ENCODE results near the gene WDR93. TPM values are rescaled to one million over a fixed set of nuclear protein-coding genes. Genes with fewer than 3 reads are reported as not detected.

Gene WDR93
- total and polyA plus RNA-seq, 3 experiments from 2014 or later: 0.08 TPM; not detected in 2

- H3K36me3 ChIP-seq (ENCODE audit: insufficient read depth, low read length): no peaks in the 10 kb centered on the region
- Mint-ChIP-seq H3K9me3 (no peaks in the 10 kb centered on the region), H3K4me1 (no peaks in the 10 kb centered on the region), H3K27ac (peak overlapping the region in 2 of 8 donors; percentile 44 to 55), H3K27me3 (peaks cover 0 to 1% of the 10 kb centered on the region in 2 donors), H3K36me3 (no peaks in the 10 kb centered on the region), H3K4me3 (no peak overlapping the region)
- H3K4me3 ChIP-seq (ENCODE audit: low read length): no peak overlapping the region
- H3K4me1 ChIP-seq (ENCODE audit: insufficient read depth, low read length): no peaks in the 10 kb centered on the region
- H3K9me3 ChIP-seq (ENCODE audit: low read length): no peaks in the 10 kb centered on the region
- ChIA-PET CTCF (interaction anchor here (1.0 kb wide), 1 partner anchor 27 kb away, joined by 3 read pairs; no protein-coding TSS in a partner anchor), POLR2A (no interaction called here)
- no peak for DNase-seq
- no peaks in the 10 kb centered on the region for H3K27me3 ChIP-seq (ENCODE audit: insufficient read depth, low read length, poor library complexity, severe bottlenecking)
- no peak overlapping the region for H3K27ac ChIP-seq (ENCODE audit: low read depth, low read length)
These were observed 76.0 kb downstream of the WDR93 start for GRCh38 chr15:89766357-89767311.

GRCh38 chr15:89767411-89767915 lies 76.9 kb downstream of the WDR93 start:
- ChIA-PET CTCF (interaction anchor here (1.0 to 1.4 kb wide), 2 partner anchors 27 kb away, joined by 3 to 4 read pairs; no protein-coding TSS in a partner anchor), POLR2A (interaction anchor here (0.8 kb wide), 1 partner anchor 17 kb away, joined by 3 read pairs; the partner anchor contains the start of gene MESP1)
- H3K27ac Mint-ChIP-seq: no peak overlapping the region
- peak overlapping the region in 1 of 7 donors; percentile 54 for H3K4me3 Mint-ChIP-seq
- no peaks in the 10 kb centered on the region for H3K36me3 Mint-ChIP-seq
- no peaks in the 10 kb centered on the region for H3K4me1 Mint-ChIP-seq
- H3K4me1 ChIP-seq (ENCODE audit: insufficient read depth, low read length): no peaks in the 10 kb centered on the region
- peaks cover 0 to 1% of the 10 kb centered on the region in 2 donors for H3K27me3 Mint-ChIP-seq
- no peak overlapping the region for H3K4me3 ChIP-seq (ENCODE audit: low read length)
- DNase-seq: no peak
- no peaks in the 10 kb centered on the region for H3K36me3 ChIP-seq (ENCODE audit: insufficient read depth, low read length)
- no peaks in the 10 kb centered on the region for H3K27me3 ChIP-seq (ENCODE audit: insufficient read depth, low read length, poor library complexity, severe bottlenecking)
- no peaks in the 10 kb centered on the region for H3K9me3 ChIP-seq (ENCODE audit: low read length)
- no peaks in the 10 kb centered on the region for H3K9me3 Mint-ChIP-seq
- H3K27ac ChIP-seq (ENCODE audit: low read depth, low read length): no peak overlapping the region

- Mint-ChIP-seq H3K9me3 (no peaks in the 10 kb centered on the region), H3K4me3 (no peak overlapping the region), H3K27ac (peak overlapping the region in 2 of 8 donors; percentile 33 to 50), H3K4me1 (no peaks in the 10 kb centered on the region), H3K36me3 (no peaks in the 10 kb centered on the region), H3K27me3 (peaks cover 0 to 1% of the 10 kb centered on the region in 2 donors)
- DNase-seq: no peak
- no peak overlapping the region for H3K27ac ChIP-seq (ENCODE audit: low read depth, low read length)
- H3K4me3 ChIP-seq (ENCODE audit: low read length): no peak overlapping the region
- POLR2A ChIA-PET: interaction anchor here (0.8 kb wide), 1 partner anchor 17 kb away, joined by 3 read pairs; the partner anchor contains the start of gene MESP1
- H3K4me1 ChIP-seq (ENCODE audit: insufficient read depth, low read length): no peaks in the 10 kb centered on the region
- H3K9me3 ChIP-seq (ENCODE audit: low read length): no peaks in the 10 kb centered on the region
- CTCF ChIA-PET: interaction anchor here (1.1 to 1.4 kb wide), 2 partner anchors 8 to 28 kb away, joined by 3 to 4 read pairs; no protein-coding TSS in a partner anchor
- H3K36me3 ChIP-seq (ENCODE audit: insufficient read depth, low read length): no peaks in the 10 kb centered on the region
- no peaks in the 10 kb centered on the region for H3K27me3 ChIP-seq (ENCODE audit: insufficient read depth, low read length, poor library complexity, severe bottlenecking)
These were observed 77.5 kb downstream of the WDR93 start for GRCh38 chr15:89768071-89768500.

GRCh38 chr15:89769366-89769765 lies 78.8 kb downstream of the WDR93 start:
- Histone ChIP-seq H3K4me1 (ENCODE audit: insufficient read depth, low read length) (no peaks in the 10 kb centered on the region), H3K4me3 (ENCODE audit: low read length) (no peak overlapping the region), H3K27ac (ENCODE audit: low read depth, low read length) (no peak overlapping the region), H3K36me3 (ENCODE audit: insufficient read depth, low read length) (no peaks in the 10 kb centered on the region), H3K27me3 (ENCODE audit: insufficient read depth, low read length, poor library complexity, severe bottlenecking) (no peaks in the 10 kb centered on the region), H3K9me3 (ENCODE audit: low read length) (no peaks in the 10 kb centered on the region)
- CTCF ChIA-PET: interaction anchor here (0.7 kb wide), 1 partner anchor 8 kb away, joined by 3 read pairs; no protein-coding TSS in a partner anchor
- POLR2A ChIA-PET: no interaction called here
- no peaks in the 10 kb centered on the region for H3K9me3 Mint-ChIP-seq
- H3K27ac Mint-ChIP-seq: peak overlapping the region in 1 of 8 donors; percentile 57
- H3K4me1 Mint-ChIP-seq: no peaks in the 10 kb centered on the region
- peaks cover 0 to 1% of the 10 kb centered on the region in 2 donors for H3K27me3 Mint-ChIP-seq
- no peak for DNase-seq
- H3K36me3 Mint-ChIP-seq: no peaks in the 10 kb centered on the region
- H3K4me3 Mint-ChIP-seq: no peak overlapping the region

GRCh38 chr15:89770041-89770440 lies 79.4 kb downstream of the WDR93 start:
- CTCF ChIA-PET: interaction anchor here (3.7 kb wide), 1 partner anchor 9 kb away, joined by 13 read pairs; no protein-coding TSS in a partner anchor
- no peaks in the 10 kb centered on the region for H3K4me1 ChIP-seq (ENCODE audit: insufficient read depth, low read length)

GRCh38 chr15:89772932-89773583 lies 82.4 kb downstream of the WDR93 start:
- POLR2A ChIA-PET: no interaction called here
- H3K4me3 ChIP-seq (ENCODE audit: low read length): no peak overlapping the region
- CTCF ChIA-PET: interaction anchor here (3.7 kb wide), 1 partner anchor 12 kb away, joined by 13 read pairs; no protein-coding TSS in a partner anchor
- H3K36me3 ChIP-seq (ENCODE audit: insufficient read depth, low read length): no peaks in the 10 kb centered on the region
- peaks cover 8% of the 10 kb centered on the region for H3K27me3 ChIP-seq (ENCODE audit: insufficient read depth, low read length, poor library complexity, severe bottlenecking)
- Mint-ChIP-seq H3K4me3 (no peak overlapping the region), H3K36me3 (no peaks in the 10 kb centered on the region), H3K9me3 (no peaks in the 10 kb centered on the region), H3K27ac (peak overlapping the region in 1 of 8 donors; percentile 76), H3K4me1 (peaks cover 0 to 4% (median 0%) of the 10 kb centered on the region in 3 donors), H3K27me3 (peaks cover 10 to 17% of the 10 kb centered on the region in 2 donors)
- H3K9me3 ChIP-seq (ENCODE audit: low read length): no peaks in the 10 kb centered on the region
- no peak for DNase-seq
- no peak overlapping the region for H3K27ac ChIP-seq (ENCODE audit: low read depth, low read length)
- no peaks in the 10 kb centered on the region for H3K4me1 ChIP-seq (ENCODE audit: insufficient read depth, low read length)

More at GRCh38 chr15:89770041-89770440, 79.4 kb downstream of the WDR93 start:
- Histone ChIP-seq H3K9me3 (ENCODE audit: low read length) (no peaks in the 10 kb centered on the region), H3K36me3 (ENCODE audit: insufficient read depth, low read length) (no peaks in the 10 kb centered on the region), H3K27ac (ENCODE audit: low read depth, low read length) (no peak overlapping the region), H3K27me3 (ENCODE audit: insufficient read depth, low read length, poor library complexity, severe bottlenecking) (no peaks in the 10 kb centered on the region), H3K4me3 (ENCODE audit: low read length) (no peak overlapping the region)
- POLR2A ChIA-PET: no interaction called here
- H3K4me3 Mint-ChIP-seq: no peak overlapping the region
- DNase-seq: no peak
- H3K36me3 Mint-ChIP-seq: no peaks in the 10 kb centered on the region
- H3K4me1 Mint-ChIP-seq: no peaks in the 10 kb centered on the region
- no peaks in the 10 kb centered on the region for H3K9me3 Mint-ChIP-seq
- H3K27me3 Mint-ChIP-seq: peaks cover 0 to 1% of the 10 kb centered on the region in 2 donors
- H3K27ac Mint-ChIP-seq: no peak overlapping the region

GRCh38 chr15:89774492-89774891 lies 83.9 kb downstream of the WDR93 start:
- CTCF ChIA-PET: no interaction called here
- no peaks in the 10 kb centered on the region for H3K36me3 Mint-ChIP-seq
- Histone ChIP-seq H3K9me3 (ENCODE audit: low read length) (no peaks in the 10 kb centered on the region), H3K4me3 (ENCODE audit: low read length) (no peak overlapping the region), H3K36me3 (ENCODE audit: insufficient read depth, low read length) (no peaks in the 10 kb centered on the region), H3K27ac (ENCODE audit: low read depth, low read length) (no peak overlapping the region), H3K4me1 (ENCODE audit: insufficient read depth, low read length) (no peaks in the 10 kb centered on the region), H3K27me3 (ENCODE audit: insufficient read depth, low read length, poor library complexity, severe bottlenecking) (peaks cover 8% of the 10 kb centered on the region)
- POLR2A ChIA-PET: no interaction called here
- no peak overlapping the region for H3K4me3 Mint-ChIP-seq
- no peaks in the 10 kb centered on the region for H3K9me3 Mint-ChIP-seq
- peaks cover 0 to 4% (median 0%) of the 10 kb centered on the region in 3 donors for H3K4me1 Mint-ChIP-seq
- H3K27me3 Mint-ChIP-seq: peaks cover 14 to 26% of the 10 kb centered on the region in 2 donors
- H3K27ac Mint-ChIP-seq: no peak overlapping the region
- DNase-seq: no peak

All from CD8-positive, alpha-beta memory T cell (primary cell).